Ascending aorta (tissue), 2 donors: ENCODE measurements around the gene LGALSL. TPM values are rescaled to one million over a fixed set of nuclear protein-coding genes. Genes with fewer than 3 reads are reported as not detected.

Source experiments
- DNase-seq, 2 donors: peaks; one replicate each; pipeline ENCODE4 v3.0.0-alpha.2; 2019; ENCODE audit warnings: low spot score in 2 of 2
- H3K27ac ChIP-seq, 2 donors: fragments of 200-600 bp; sonication (generic); one replicate each; pipeline ENCODE4 v1.5.1; 2016 to 2017; ENCODE audit warnings: mild to moderate bottlenecking in 1 of 2
- H3K27me3 ChIP-seq: fragments of 200-600 bp; sonication (generic); one replicate; pipeline ENCODE4 v1.5.1; 2017
- H3K36me3 ChIP-seq, 2 donors: fragments of 200-600 bp; sonication (generic); one replicate each; pipeline ENCODE4 v1.5.1; 2016
- H3K4me1 ChIP-seq, 2 donors: fragments of 200-600 bp; sonication (generic); one replicate each; pipeline ENCODE4 v1.5.1; 2016 to 2017; ENCODE audit warnings: mild to moderate bottlenecking in 1 of 2
- H3K4me3 ChIP-seq, 2 donors: fragments of 200-600 bp; sonication (generic); one replicate each; pipeline ENCODE4 v1.5.1; 2016 to 2017; ENCODE audit warnings: mild to moderate bottlenecking in 1 of 2
- H3K9me3 ChIP-seq, 2 donors: fragments of 200-600 bp; sonication (generic); one replicate each; pipeline ENCODE4 v1.5.1; 2016
- intact Hi-C: fragments of 100-400 bp; cut with DNase I; formaldehyde crosslinking; loops from one replicate; pipeline ENCODE4 v1.15.1; 2023
- total RNA-seq: library from RNA; depleted of rRNA; stranded (reverse); fragments of >200 nt; gene quantifications from one replicate; pipeline ENCODE4 v1.1.0, GENCODE V29; 2016
- TF ChIP-seq, protein P1 (sequence below), 3 experiments: fragments of 200-600 bp in 2 of 3; fragments of 450-650 bp in 1 of 3; sonication (generic) in 2 of 3; IDR thresholded peaks; one replicate each; pipeline ENCODE4 v1.5.1; 2016 to 2019; ENCODE audit warnings: antibody characterized with exemption in 3 of 3, mild to moderate bottlenecking in 1 of 3, moderate library complexity in 1 of 3

The LGALSL gene
- total RNA-seq, 1 donor from 2014 or later = 35.4 TPM

GRCh38 chr2:64482765-64483504 lies 29.0 kb downstream of the LGALSL start:
- H3K36me3 ChIP-seq = no peaks in the 10 kb centered on the region
- H3K9me3 ChIP-seq = no peaks in the 10 kb centered on the region
- no peak overlapping the region for H3K27ac ChIP-seq
- intact Hi-C loops = loop anchor here (10.0 kb wide), 1 partner anchor 428 kb away; no protein-coding TSS in a partner anchor
- DNase-seq = no peak
- TF ChIP-seq, protein P1, sequence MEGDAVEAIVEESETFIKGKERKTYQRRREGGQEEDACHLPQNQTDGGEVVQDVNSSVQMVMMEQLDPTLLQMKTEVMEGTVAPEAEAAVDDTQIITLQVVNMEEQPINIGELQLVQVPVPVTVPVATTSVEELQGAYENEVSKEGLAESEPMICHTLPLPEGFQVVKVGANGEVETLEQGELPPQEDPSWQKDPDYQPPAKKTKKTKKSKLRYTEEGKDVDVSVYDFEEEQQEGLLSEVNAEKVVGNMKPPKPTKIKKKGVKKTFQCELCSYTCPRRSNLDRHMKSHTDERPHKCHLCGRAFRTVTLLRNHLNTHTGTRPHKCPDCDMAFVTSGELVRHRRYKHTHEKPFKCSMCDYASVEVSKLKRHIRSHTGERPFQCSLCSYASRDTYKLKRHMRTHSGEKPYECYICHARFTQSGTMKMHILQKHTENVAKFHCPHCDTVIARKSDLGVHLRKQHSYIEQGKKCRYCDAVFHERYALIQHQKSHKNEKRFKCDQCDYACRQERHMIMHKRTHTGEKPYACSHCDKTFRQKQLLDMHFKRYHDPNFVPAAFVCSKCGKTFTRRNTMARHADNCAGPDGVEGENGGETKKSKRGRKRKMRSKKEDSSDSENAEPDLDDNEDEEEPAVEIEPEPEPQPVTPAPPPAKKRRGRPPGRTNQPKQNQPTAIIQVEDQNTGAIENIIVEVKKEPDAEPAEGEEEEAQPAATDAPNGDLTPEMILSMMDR (IDR thresholded peaks at IDR 0.05) = no peak
- no peak overlapping the region for H3K4me3 ChIP-seq
- no peaks in the 10 kb centered on the region for H3K4me1 ChIP-seq
- no peaks in the 10 kb centered on the region for H3K27me3 ChIP-seq

GRCh38 chr2:64485331-64485730 lies 31.4 kb downstream of the LGALSL start:
- Histone ChIP-seq H3K4me1 (peaks cover 0 to 2% of the 10 kb centered on the region in 2 donors), H3K9me3 (no peaks in the 10 kb centered on the region), H3K4me3 (no peak overlapping the region), H3K27me3 (no peaks in the 10 kb centered on the region), H3K27ac (no peak overlapping the region), H3K36me3 (no peaks in the 10 kb centered on the region)
- intact Hi-C loops = loop anchor here (10.0 kb wide), 1 partner anchor 431 kb away; no protein-coding TSS in a partner anchor
- TF ChIP-seq, protein P1 (IDR thresholded peaks at IDR 0.05) = no peak
- DNase-seq = no peak

- DNase-seq = no peak
- peaks cover 0 to 2% of the 10 kb centered on the region in 2 donors for H3K4me1 ChIP-seq
- intact Hi-C loops = loop anchor here (10.0 kb wide), 1 partner anchor 431 kb away; no protein-coding TSS in a partner anchor
Observed at GRCh38 chr2:64485961-64486360, 32.0 kb downstream of the LGALSL start.

DNA sequence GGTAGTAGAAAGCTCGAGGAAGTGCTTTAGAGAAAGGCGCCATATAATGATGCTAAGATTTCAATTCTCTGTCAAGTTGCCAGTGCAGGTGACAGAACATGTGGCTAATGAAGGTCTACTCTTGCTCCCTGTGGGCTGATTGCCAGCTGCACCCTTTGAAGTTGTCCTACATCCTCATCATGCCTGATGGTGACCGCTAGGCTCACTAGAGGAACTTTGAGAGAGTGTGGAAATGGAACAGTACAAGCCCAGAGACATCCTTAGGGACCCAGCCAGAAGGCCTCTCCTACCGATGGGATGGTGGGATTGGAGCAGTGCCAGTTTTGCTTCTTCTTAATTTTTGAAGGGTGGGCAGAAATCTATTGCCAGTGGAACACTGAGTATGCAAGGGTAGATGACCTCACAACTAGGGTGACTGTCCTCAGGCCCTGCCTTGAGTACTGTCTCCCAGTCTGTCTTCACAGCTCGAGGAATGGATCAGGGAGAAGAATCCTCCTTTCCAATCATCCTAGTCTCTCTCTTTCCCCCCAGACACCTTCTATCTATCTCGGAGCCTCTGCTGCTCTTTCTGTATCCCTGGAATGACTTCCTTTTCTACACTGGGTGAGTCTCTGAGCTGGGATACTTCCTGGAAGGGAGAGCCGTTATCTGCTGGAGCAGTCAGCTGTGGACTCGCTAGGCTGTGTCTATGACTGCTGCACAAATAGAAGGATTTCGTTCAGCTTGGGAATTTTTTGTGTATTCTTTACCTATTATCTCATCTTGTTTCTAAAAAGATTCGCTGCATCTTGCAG lies 33.5 kb downstream of the LGALSL start:
- Histone ChIP-seq H3K27ac (no peak overlapping the region), H3K4me1 (peaks cover 0 to 14% of the 10 kb centered on the region in 2 donors), H3K4me3 (no peak overlapping the region), H3K27me3 (no peaks in the 10 kb centered on the region), H3K36me3 (no peaks in the 10 kb centered on the region), H3K9me3 (no peaks in the 10 kb centered on the region)
- intact Hi-C loops = loop anchor here (1.0 to 10.0 kb wide), 3 partner anchors 33 to 433 kb away; partner anchors contain the start of gene LGALSL
- DNase-seq = no peak
- TF ChIP-seq, protein P1 (IDR thresholded peaks at IDR 0.05) = no peak

More at GRCh38 chr2:64485961-64486360, 32.0 kb downstream of the LGALSL start:
- Histone ChIP-seq H3K36me3 (no peaks in the 10 kb centered on the region), H3K27ac (no peak overlapping the region), H3K9me3 (no peaks in the 10 kb centered on the region), H3K27me3 (no peaks in the 10 kb centered on the region), H3K4me3 (no peak overlapping the region)
- TF ChIP-seq, protein P1 (IDR thresholded peaks at IDR 0.05) = no peak

DNA sequence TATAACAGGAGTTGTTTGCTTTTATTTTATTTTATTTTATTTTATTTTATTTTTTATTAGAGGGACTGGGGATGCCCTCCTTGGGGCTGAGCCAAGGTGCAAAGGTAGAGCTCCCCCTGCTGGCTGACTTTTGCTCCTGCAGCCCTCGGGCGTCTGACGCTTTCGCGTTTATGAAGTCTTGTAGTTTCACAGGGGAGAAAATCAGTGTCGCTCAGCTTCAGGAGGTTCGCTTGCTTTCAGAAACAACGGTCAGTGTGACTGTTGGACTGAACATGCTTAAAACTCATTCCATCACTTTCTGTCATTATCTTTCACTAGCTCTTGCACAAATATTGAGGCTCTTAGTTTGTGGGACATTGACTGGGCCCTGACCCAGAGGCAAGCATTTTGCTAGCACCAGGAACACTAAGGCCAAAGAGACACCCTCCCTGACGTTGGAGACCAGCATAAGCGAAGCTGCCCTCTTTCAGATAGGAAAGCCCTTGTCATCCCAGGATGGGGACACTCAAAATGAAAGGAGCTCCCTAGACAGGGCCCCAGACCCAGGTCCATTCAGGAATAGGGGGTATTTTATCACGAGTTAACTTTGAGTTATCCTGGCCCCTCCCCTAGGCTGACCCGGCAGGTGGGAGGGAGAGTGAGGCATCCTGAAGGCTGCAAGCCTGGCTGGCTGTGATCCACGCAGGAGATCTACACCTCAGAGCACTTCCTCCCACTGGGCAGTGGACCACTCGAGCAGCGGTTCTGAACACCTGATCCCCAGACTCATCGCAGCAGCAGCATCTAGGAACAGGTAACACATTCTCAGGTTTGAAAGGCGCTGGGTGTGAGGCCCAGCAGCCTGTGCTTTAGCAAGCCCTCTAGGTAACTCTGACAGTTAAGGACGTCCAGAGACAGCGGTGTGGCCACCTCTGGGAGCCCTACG lies 34.4 kb downstream of the LGALSL start:
- Histone ChIP-seq H3K27me3 (no peaks in the 10 kb centered on the region), H3K27ac (no peak overlapping the region), H3K9me3 (no peaks in the 10 kb centered on the region), H3K4me3 (no peak overlapping the region), H3K36me3 (no peaks in the 10 kb centered on the region), H3K4me1 (peaks cover 0 to 17% of the 10 kb centered on the region in 2 donors)
- intact Hi-C loops = loop anchor here (1.0 to 10.0 kb wide), 3 partner anchors 34 to 434 kb away; partner anchors contain the start of gene LGALSL
- DNase-seq = peak in 1 of 2 donors; percentile 72
- TF ChIP-seq, protein P1 (IDR thresholded peaks at IDR 0.05) = peak; percentile 80 to 97 (median 97)
